Upper lobe of right lung (tissue), 1 donor: Measurements from ENCODE around the gene TRIM47. TPM values are rescaled to one million over a fixed set of nuclear protein-coding genes. Genes with fewer than 3 reads are reported as not detected.

Source experiments
- ATAC-seq: fragments of 200-7000 bp; cut with Tn5 transposase; one replicate; pipeline ENCODE4 v1.9.1; 2020; ENCODE audit warnings: mild to moderate bottlenecking, moderate library complexity
- DNase-seq: peaks from one replicate; pipeline ENCODE4 v3.0.0-alpha.2; 2020
- H3K27ac ChIP-seq: fragments of 200-600 bp; one replicate; pipeline ENCODE4 v1.8.0; 2022
- H3K27me3 ChIP-seq: fragments of 200-600 bp; one replicate; pipeline ENCODE4 v1.8.0; 2022; ENCODE audit warnings: mild to moderate bottlenecking
- H3K36me3 ChIP-seq: fragments of 200-600 bp; one replicate; pipeline ENCODE4 v1.8.0; 2022
- H3K4me1 ChIP-seq: fragments of 200-600 bp; one replicate; pipeline ENCODE4 v1.8.0; 2022
- H3K4me3 ChIP-seq: fragments of 200-600 bp; one replicate; pipeline ENCODE4 v1.8.0; 2022; ENCODE audit warnings: mild to moderate bottlenecking
- H3K9me3 ChIP-seq: fragments of 200-600 bp; one replicate; pipeline ENCODE4 v1.8.0; 2022
- intact Hi-C: fragments of 100-400 bp; cut with DNase I; formaldehyde crosslinking; loops from one replicate; pipeline ENCODE4 v1.11.0; 2022
- total RNA-seq: library from RNA; stranded (reverse); fragmentation: NEBNext Ultra II Directional; extraction: Animal tissue kit (Norgen Biotek cat#: 25700); gene quantifications from one replicate; pipeline ENCODE4 v1.2.1, GENCODE V29; 2021
- TF ChIP-seq, protein P1 (sequence below): fragments of 200-600 bp; IDR thresholded peaks from one replicate; pipeline ENCODE4 v1.8.0; 2022; ENCODE audit warnings: antibody characterized with exemption
- donor health status: DM: no; HTN: yes; CAD: no; lungs with severe emphysema.

TRIM47 gene
- total RNA-seq, 1 donor from 2014 or later, result 31.0 TPM

DNA sequence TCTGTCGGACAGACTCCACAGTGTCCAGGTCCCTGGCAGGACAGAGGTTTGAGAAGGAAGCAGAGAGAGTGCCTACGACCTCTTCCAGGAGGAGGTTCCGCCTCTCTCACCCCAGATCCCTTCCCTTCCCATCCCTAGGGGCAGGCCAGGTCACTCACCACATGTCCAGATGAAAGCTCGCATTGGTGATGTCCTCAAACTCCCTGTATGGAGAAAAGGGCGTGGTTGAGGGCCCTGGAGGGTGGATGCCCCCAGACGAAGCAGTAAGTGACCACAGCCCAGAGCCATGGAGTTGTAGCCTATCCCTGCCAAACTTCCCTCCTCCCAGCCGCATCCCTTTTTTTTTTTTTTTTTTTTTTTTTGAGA is 37.6 kb downstream of the TRIM47 start:
- intact Hi-C loops, result no loop called here
- Histone ChIP-seq H3K36me3 (peaks cover 28% of the 10 kb centered on the region), H3K9me3 (no peaks in the 10 kb centered on the region), H3K4me1 (peaks cover 18% of the 10 kb centered on the region), H3K27ac (no peak overlapping the region), H3K4me3 (no peak overlapping the region), H3K27me3 (no peaks in the 10 kb centered on the region)
- TF ChIP-seq, protein P1, sequence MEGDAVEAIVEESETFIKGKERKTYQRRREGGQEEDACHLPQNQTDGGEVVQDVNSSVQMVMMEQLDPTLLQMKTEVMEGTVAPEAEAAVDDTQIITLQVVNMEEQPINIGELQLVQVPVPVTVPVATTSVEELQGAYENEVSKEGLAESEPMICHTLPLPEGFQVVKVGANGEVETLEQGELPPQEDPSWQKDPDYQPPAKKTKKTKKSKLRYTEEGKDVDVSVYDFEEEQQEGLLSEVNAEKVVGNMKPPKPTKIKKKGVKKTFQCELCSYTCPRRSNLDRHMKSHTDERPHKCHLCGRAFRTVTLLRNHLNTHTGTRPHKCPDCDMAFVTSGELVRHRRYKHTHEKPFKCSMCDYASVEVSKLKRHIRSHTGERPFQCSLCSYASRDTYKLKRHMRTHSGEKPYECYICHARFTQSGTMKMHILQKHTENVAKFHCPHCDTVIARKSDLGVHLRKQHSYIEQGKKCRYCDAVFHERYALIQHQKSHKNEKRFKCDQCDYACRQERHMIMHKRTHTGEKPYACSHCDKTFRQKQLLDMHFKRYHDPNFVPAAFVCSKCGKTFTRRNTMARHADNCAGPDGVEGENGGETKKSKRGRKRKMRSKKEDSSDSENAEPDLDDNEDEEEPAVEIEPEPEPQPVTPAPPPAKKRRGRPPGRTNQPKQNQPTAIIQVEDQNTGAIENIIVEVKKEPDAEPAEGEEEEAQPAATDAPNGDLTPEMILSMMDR, result no peak
- ATAC-seq, result no peak
- DNase-seq, result no peak

DNA sequence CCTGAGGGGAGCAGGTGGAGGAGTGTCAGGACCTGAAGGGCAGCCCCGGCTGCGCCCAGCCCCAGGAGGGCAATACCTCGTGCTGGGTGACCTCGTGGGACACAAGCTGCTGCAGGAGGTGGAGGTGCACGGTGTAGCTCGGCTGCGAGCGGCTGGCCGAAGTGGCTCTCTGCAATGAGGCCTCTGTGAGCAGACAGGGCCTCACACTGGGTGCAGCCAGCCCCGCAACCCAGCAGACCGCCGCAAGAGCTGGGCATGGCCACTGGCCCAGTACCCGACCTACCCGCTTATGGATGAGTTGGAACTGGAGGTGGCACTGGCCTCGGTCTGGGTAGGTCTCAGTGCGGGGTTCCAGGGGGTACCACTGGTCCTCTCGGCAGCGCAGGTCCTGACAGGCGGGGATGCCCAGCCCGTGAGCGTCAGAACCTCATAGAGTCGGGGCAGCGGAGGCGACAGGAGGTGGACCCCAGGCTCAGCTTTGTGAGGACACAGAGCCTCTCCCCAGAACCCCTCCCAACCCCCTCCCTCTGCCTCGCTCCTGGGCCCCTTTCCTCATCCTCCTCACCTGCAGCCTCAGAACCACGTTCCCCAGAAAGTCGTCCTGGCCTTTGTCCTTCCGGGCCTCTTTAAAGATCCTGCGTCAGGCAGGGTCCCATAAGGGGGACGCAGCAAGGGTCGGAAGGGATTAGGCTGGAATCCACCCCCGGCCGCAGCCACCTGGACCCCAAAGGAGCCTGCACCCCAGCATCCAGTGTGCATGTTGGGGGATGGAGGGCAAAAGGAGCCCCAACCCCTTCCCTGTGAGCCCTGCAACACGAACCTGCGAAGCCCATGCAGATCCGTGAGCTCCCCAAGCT is 38.2 kb downstream of the TRIM47 start:
- no peaks in the 10 kb centered on the region for H3K9me3 ChIP-seq
- TF ChIP-seq, protein P1, result no peak
- no peak overlapping the region for H3K4me3 ChIP-seq
- H3K27ac ChIP-seq, result no peak overlapping the region
- H3K27me3 ChIP-seq, result no peaks in the 10 kb centered on the region
- no peak for DNase-seq
- H3K36me3 ChIP-seq, result peaks cover 34% of the 10 kb centered on the region
- peaks cover 12% of the 10 kb centered on the region for H3K4me1 ChIP-seq
- ATAC-seq, result no peak
- intact Hi-C loops, result no loop called here

DNA sequence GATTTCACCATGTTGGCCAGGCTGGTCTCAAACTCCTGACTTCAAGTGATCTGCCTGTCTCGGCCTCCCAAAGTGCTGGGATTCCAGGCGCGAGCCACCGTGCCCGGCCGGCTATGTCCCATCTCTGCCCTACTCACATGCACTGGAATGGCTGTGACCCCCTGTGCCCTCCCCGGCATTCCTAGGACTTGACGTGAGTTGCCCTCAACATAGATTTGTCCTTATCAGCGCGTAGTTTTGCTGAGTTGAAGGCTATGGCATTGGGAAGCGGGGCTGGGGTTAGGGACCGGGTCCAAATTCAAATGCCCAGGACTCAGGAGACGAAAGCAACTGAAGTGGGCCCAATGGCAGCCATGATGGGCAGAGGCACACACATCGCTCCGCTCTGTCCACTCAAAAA is 40.0 kb downstream of the TRIM47 start:
- no peaks in the 10 kb centered on the region for H3K4me1 ChIP-seq
- H3K27me3 ChIP-seq, result no peaks in the 10 kb centered on the region
- no peak overlapping the region for H3K27ac ChIP-seq
- peak; percentile 69 for ATAC-seq
- H3K36me3 ChIP-seq, result peaks cover 46% of the 10 kb centered on the region
- TF ChIP-seq, protein P1, result no peak
- no peaks in the 10 kb centered on the region for H3K9me3 ChIP-seq
- intact Hi-C loops, result no loop called here
- no peak for DNase-seq
- H3K4me3 ChIP-seq, result no peak overlapping the region

DNA sequence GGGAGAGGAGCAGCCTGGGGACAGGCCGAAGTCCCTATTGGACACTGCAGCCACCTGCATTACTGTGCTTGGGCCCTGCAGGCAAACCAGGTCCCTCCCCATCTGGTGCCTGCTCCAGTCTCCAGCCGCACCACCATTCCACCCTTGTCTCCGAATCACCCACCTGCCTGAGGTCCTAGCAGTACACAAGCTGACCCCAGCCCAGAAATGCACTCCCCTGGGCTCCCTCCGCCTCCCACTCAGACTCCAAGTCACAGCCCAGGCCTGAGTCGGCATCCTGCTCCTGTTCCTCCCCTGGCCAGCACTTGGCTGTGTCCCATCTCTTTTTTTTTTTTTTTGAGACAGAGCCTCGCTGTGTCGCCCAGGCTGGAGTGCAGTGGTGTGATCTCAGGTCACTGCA is 40.5 kb downstream of the TRIM47 start:
- intact Hi-C loops, result no loop called here
- H3K27me3 ChIP-seq, result no peaks in the 10 kb centered on the region
- peaks cover 47% of the 10 kb centered on the region for H3K36me3 ChIP-seq
- ATAC-seq, result no peak
- no peak for DNase-seq
- H3K4me3 ChIP-seq, result no peak overlapping the region
- H3K9me3 ChIP-seq, result no peaks in the 10 kb centered on the region
- no peaks in the 10 kb centered on the region for H3K4me1 ChIP-seq
- TF ChIP-seq, protein P1, result no peak
- no peak overlapping the region for H3K27ac ChIP-seq

DNA sequence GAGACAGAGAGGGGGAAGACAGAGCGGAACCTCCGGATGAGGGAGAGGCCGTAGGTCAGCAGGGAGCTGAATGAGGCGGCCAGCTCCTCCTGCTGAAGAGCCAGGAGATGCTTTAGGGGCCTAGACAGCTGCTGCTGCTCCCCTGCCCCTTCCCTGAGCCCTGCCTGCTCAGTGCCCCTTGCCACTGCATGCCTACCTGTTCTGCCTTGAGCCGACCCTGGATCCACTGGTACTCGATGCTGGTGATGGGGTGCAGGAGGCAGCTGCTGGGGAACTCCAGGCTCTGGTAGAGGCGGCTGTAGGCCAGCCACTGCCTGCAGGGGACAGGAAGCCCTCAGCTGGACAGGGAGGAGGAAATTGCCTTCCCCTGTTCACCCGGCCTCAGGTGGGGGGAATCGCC is 41.8 kb downstream of the TRIM47 start:
- TF ChIP-seq, protein P1, result no peak
- no peak overlapping the region for H3K27ac ChIP-seq
- peaks cover 42% of the 10 kb centered on the region for H3K36me3 ChIP-seq
- H3K4me3 ChIP-seq, result no peak overlapping the region
- ATAC-seq, result no peak
- no peaks in the 10 kb centered on the region for H3K9me3 ChIP-seq
- DNase-seq, result no peak
- no peaks in the 10 kb centered on the region for H3K4me1 ChIP-seq
- intact Hi-C loops, result no loop called here
- no peaks in the 10 kb centered on the region for H3K27me3 ChIP-seq
